ENCODE data around the gene CD27. TPM values are rescaled to one million over a fixed set of nuclear protein-coding genes. Genes with fewer than 3 reads are reported as not detected.

CD27 gene
- total RNA-seq, 1 donor from 2014 or later, result not detected

- no peaks in the 10 kb centered on the region for H3K4me1 Mint-ChIP-seq
- no peak for TF ChIP-seq CTCF (IDR thresholded peaks at IDR 0.05; ENCODE audit: unreplicated experiment)
- no peaks in the 10 kb centered on the region for H3K9me3 Mint-ChIP-seq
- no peak overlapping the region for H3K4me3 Mint-ChIP-seq
- H3K36me3 Mint-ChIP-seq, result peaks cover 6% of the 10 kb centered on the region
- H3K27me3 Mint-ChIP-seq (ENCODE audit: low read depth), result no peaks in the 10 kb centered on the region
- no peak overlapping the region for H3K27ac Mint-ChIP-seq
- DNase-seq (ENCODE audit: low spot score in 2 of 2, unreplicated experiment in 2 of 2), result no peak
Measured at GRCh38 chr12:6462234-6462995, 17.7 kb downstream of the CD27 start.

GRCh38 chr12:6463216-6463615 is 18.5 kb downstream of the CD27 start:
- peaks cover 6% of the 10 kb centered on the region for H3K36me3 Mint-ChIP-seq
- H3K9me3 Mint-ChIP-seq, result no peaks in the 10 kb centered on the region
- H3K4me3 Mint-ChIP-seq, result no peak overlapping the region
- no peaks in the 10 kb centered on the region for H3K4me1 Mint-ChIP-seq
- DNase-seq (ENCODE audit: low spot score in 2 of 2, unreplicated experiment in 2 of 2), result no peak
- no peak for TF ChIP-seq CTCF (IDR thresholded peaks at IDR 0.05; ENCODE audit: unreplicated experiment)
- H3K27me3 Mint-ChIP-seq (ENCODE audit: low read depth), result no peaks in the 10 kb centered on the region
- H3K27ac Mint-ChIP-seq, result no peak overlapping the region

GRCh38 chr12:6463858-6464257 is 19.1 kb downstream of the CD27 start:
- no peak for DNase-seq (ENCODE audit: low spot score in 2 of 2, unreplicated experiment in 2 of 2)
- peaks cover 6% of the 10 kb centered on the region for H3K36me3 Mint-ChIP-seq
- no peak overlapping the region for H3K27ac Mint-ChIP-seq
- TF ChIP-seq CTCF (IDR thresholded peaks at IDR 0.05; ENCODE audit: unreplicated experiment), result no peak
- H3K4me1 Mint-ChIP-seq, result no peaks in the 10 kb centered on the region
- H3K27me3 Mint-ChIP-seq (ENCODE audit: low read depth), result peaks cover 2% of the 10 kb centered on the region
- H3K4me3 Mint-ChIP-seq, result no peak overlapping the region
- no peaks in the 10 kb centered on the region for H3K9me3 Mint-ChIP-seq

- DNase-seq (ENCODE audit: low spot score in 2 of 2, unreplicated experiment in 2 of 2), result no peak
- Mint-ChIP-seq H3K4me1 (peaks cover 2% of the 10 kb centered on the region), H3K4me3 (no peak overlapping the region), H3K27ac (no peak overlapping the region), H3K9me3 (no peaks in the 10 kb centered on the region), H3K27me3 (ENCODE audit: low read depth) (peaks cover 2% of the 10 kb centered on the region), H3K36me3 (peaks cover 6% of the 10 kb centered on the region)
- TF ChIP-seq CTCF (IDR thresholded peaks at IDR 0.05; ENCODE audit: unreplicated experiment), result no peak
Measured at GRCh38 chr12:6464531-6464930, 19.8 kb downstream of the CD27 start.

GRCh38 chr12:6465467-6466183 is 20.9 kb downstream of the CD27 start:
- peaks cover 7% of the 10 kb centered on the region for H3K4me1 Mint-ChIP-seq
- no peak overlapping the region for H3K4me3 Mint-ChIP-seq
- no peaks in the 10 kb centered on the region for H3K9me3 Mint-ChIP-seq
- peak; percentile 84 for TF ChIP-seq CTCF (IDR thresholded peaks at IDR 0.05; ENCODE audit: unreplicated experiment)
- DNase-seq (ENCODE audit: low spot score in 2 of 2, unreplicated experiment in 2 of 2), result no peak
- H3K36me3 Mint-ChIP-seq, result peaks cover 6% of the 10 kb centered on the region
- peaks cover 2% of the 10 kb centered on the region for H3K27me3 Mint-ChIP-seq (ENCODE audit: low read depth)
- H3K27ac Mint-ChIP-seq, result no peak overlapping the region
